Lung (tissue), 12 donors: Measurements from ENCODE around the gene RNF225. TPM values are rescaled to one million over a fixed set of nuclear protein-coding genes. Genes with fewer than 3 reads are reported as not detected.

Experiments used
- ATAC-seq: fragments of 200-7000 bp; cut with Tn5 transposase; one replicate; pipeline ENCODE4 v1.9.1; 2020; ENCODE audit warnings: moderate number of reproducible peaks; ENCODE audit not compliant: insufficient read depth, low FRiP score
- DNase-seq, 3 donors: peaks; one replicate each; pipeline ENCODE4 v3.0.0-alpha.2; 2013 to 2017
- H3K27ac ChIP-seq, 2 donors: one replicate each; pipeline ENCODE4 v1.5.1; 2013; ENCODE audit warnings: mild to moderate bottlenecking in 2 of 2, moderate library complexity in 2 of 2, control low read depth in 1 of 2, inconsistent platforms in 1 of 2, low read depth in 1 of 2, low read length in 1 of 2
- H3K27me3 ChIP-seq, 3 donors: one replicate each; pipeline ENCODE4 v1.5.1; 2013; ENCODE audit warnings: low read length in 2 of 3; ENCODE audit not compliant: control insufficient read depth in 3 of 3, insufficient read depth in 3 of 3
- H3K36me3 ChIP-seq, 4 donors: one replicate each; pipeline ENCODE4 v1.5.1; 2013; ENCODE audit warnings: low read length in 4 of 4, mild to moderate bottlenecking in 1 of 4, moderate library complexity in 1 of 4; ENCODE audit not compliant: control insufficient read depth in 4 of 4, insufficient read depth in 4 of 4
- H3K4me1 ChIP-seq, 5 donors: one replicate each; pipeline ENCODE4 v1.5.1; 2013; ENCODE audit warnings: low read length in 5 of 5, mild to moderate bottlenecking in 2 of 5, moderate library complexity in 1 of 5; ENCODE audit not compliant: control insufficient read depth in 5 of 5, insufficient read depth in 5 of 5
- H3K4me3 ChIP-seq: one replicate; pipeline ENCODE4 v1.5.1; 2013; ENCODE audit warnings: mild to moderate bottlenecking, control low read depth, moderate library complexity
- H3K9ac ChIP-seq, 2 donors: one replicate each; pipeline ENCODE4 v1.5.1; 2013; ENCODE audit warnings: low read length in 2 of 2, control low read depth in 1 of 2; ENCODE audit not compliant: insufficient read depth in 1 of 2
- H3K9me3 ChIP-seq, 4 donors: one replicate each; pipeline ENCODE4 v1.5.1; 2013; ENCODE audit warnings: low read length in 3 of 4, mild to moderate bottlenecking in 1 of 4, moderate library complexity in 1 of 4; ENCODE audit not compliant: control insufficient read depth in 4 of 4, insufficient read depth in 3 of 4
- WGBS, 2 donors: extraction: QIAGEN DNeasy Blood & Tissue Kit; methylation state at CpG; one replicate each; pipeline ENCODE4 v1.1.7; 2013; 5-methylcytosine and 5-hydroxymethylcytosine counted together
- polyA plus RNA-seq, 2 donors: library from polyadenylated mRNA; stranded (reverse); fragments of 200-250 nt; gene quantifications; one replicate each; pipeline ENCODE4 v1.2.1, GENCODE V29; 2013
- total RNA-seq, 2 donors: library from RNA; depleted of rRNA in 1 of 2; stranded (reverse); fragments of >200 nt in 1 of 2; gene quantifications; one replicate each; pipeline ENCODE4 v1.2.1, GENCODE V29; 2014 to 2021
- TF ChIP-seq, protein P1 (sequence below): IDR thresholded peaks from 2 replicates; pipeline ENCODE4 v1.5.1; 2012; ENCODE audit warnings: mild to moderate bottlenecking; ENCODE audit errors: control extremely low read depth, extremely low read depth
- donor health status: control.
- donor health status: control.
- donor health status: Bipolar disorder and iron deficiency.
- donor health status: healthy.
- donor health status: DM: yes; HTN: yes; CAD: no.

RNF225 gene
- total and polyA plus RNA-seq, 4 donors, result 0.14 to 1.5 (median 0.26) TPM; not detected in 1

DNA sequence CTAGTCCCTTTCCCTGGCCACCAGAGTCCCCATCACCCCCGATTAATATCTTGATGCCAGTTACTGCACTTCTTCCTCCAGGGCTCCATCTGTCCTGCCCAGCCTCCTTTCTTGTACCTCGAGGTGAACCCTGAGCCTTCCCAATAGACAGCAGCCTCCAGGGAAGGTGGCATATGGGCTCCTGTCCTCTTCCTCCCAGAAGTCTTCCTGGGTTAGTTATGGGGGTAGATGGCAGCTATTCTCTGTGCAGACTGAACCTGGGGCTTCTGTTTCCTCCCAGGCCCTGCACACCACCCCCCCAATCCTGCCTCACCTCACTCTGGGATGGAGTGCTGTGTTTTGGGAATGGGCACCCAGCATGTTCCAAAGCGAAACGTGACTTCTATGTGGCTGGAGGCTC is 2.6 kb downstream of the RNF225 start:
- H3K4me1 ChIP-seq, result peaks cover 0 to 18% (median 11%) of the 10 kb centered on the region in 5 donors
- H3K4me3 ChIP-seq, result no peak overlapping the region
- ATAC-seq (no peak), DNase-seq (no peak)
- H3K36me3 ChIP-seq, result peaks cover 0 to 20% (median 16%) of the 10 kb centered on the region in 4 donors
- no peak overlapping the region for H3K9ac ChIP-seq
- H3K27ac ChIP-seq, result no peak overlapping the region
- H3K9me3 ChIP-seq, result peaks cover 0 to 5% (median 0%) of the 10 kb centered on the region in 4 donors
- 83 to 84% methylated on average over 4 of the region's 4 CpGs for WGBS, 2 donors
- TF ChIP-seq, protein P1, sequence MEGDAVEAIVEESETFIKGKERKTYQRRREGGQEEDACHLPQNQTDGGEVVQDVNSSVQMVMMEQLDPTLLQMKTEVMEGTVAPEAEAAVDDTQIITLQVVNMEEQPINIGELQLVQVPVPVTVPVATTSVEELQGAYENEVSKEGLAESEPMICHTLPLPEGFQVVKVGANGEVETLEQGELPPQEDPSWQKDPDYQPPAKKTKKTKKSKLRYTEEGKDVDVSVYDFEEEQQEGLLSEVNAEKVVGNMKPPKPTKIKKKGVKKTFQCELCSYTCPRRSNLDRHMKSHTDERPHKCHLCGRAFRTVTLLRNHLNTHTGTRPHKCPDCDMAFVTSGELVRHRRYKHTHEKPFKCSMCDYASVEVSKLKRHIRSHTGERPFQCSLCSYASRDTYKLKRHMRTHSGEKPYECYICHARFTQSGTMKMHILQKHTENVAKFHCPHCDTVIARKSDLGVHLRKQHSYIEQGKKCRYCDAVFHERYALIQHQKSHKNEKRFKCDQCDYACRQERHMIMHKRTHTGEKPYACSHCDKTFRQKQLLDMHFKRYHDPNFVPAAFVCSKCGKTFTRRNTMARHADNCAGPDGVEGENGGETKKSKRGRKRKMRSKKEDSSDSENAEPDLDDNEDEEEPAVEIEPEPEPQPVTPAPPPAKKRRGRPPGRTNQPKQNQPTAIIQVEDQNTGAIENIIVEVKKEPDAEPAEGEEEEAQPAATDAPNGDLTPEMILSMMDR, result no peak
- H3K27me3 ChIP-seq, result peaks cover 0 to 21% (median 11%) of the 10 kb centered on the region in 3 donors

DNA sequence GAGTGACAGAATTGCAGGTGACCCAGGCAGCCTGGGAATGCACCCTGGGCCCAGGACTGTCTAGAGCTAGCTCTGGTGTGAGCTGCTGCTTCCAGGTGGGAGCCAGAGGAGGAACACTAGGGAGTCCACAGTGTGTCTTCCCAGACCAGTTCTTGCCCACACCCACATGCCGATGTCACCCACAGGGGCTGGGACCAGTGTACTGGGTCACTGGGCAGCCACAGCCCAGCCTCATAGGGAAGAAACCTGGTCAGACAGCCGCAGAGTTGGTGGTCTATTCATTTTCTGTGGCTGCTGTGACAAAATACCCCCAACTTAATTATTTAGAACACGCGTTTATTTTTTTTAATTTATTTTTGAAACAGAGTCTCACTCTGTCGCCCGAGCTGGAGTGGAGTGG is 3.1 kb downstream of the RNF225 start:
- H3K9me3 ChIP-seq, result peaks cover 0 to 5% (median 0%) of the 10 kb centered on the region in 4 donors
- TF ChIP-seq, protein P1, result no peak
- peaks cover 0 to 21% (median 11%) of the 10 kb centered on the region in 3 donors for H3K27me3 ChIP-seq
- H3K27ac ChIP-seq, result no peak overlapping the region
- peaks cover 0 to 18% (median 11%) of the 10 kb centered on the region in 5 donors for H3K4me1 ChIP-seq
- peaks cover 0 to 16% (median 12%) of the 10 kb centered on the region in 4 donors for H3K36me3 ChIP-seq
- 95 to 97% methylated on average over 6 of the region's 6 CpGs for WGBS, 2 donors
- ATAC-seq (no peak), DNase-seq (no peak)
- H3K4me3 ChIP-seq, result no peak overlapping the region
- H3K9ac ChIP-seq, result no peak overlapping the region

DNA sequence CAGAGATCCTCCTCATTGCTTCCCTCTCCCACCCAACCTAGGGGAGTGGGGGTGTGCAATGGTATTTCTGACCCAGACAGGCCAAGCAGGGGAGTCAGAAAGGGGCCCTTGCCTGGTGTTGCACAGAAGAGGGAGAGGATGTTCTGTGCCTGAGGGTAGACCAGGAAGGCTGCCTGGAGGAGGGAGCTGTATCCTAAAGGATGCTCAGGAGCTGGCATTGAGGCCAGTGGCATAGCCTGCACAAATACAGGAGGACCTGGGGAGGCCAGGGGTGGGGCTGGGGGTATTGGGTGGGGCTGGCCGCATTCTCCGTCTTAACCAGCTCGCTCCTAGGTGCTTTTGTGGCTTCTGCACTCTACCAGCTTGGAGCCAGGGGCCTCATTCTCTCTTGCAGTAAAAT is 4.4 kb downstream of the RNF225 start:
- TF ChIP-seq, protein P1, result no peak

More for the DNA sequence above, 4.4 kb downstream of the RNF225 start:
- H3K4me1 ChIP-seq, result peaks cover 0 to 19% (median 11%) of the 10 kb centered on the region in 5 donors
- H3K9me3 ChIP-seq, result peaks cover 0 to 2% (median 0%) of the 10 kb centered on the region in 4 donors
- H3K9ac ChIP-seq, result no peak overlapping the region
- DNase-seq (no peak), ATAC-seq (no peak)
- H3K36me3 ChIP-seq, result peaks cover 0 to 3% (median 1%) of the 10 kb centered on the region in 4 donors
- WGBS, 2 donors, result 97 to 100% methylated on average over 3 of the region's 3 CpGs
- H3K27me3 ChIP-seq, result peaks cover 0 to 20% (median 9%) of the 10 kb centered on the region in 3 donors
- no peak overlapping the region for H3K27ac ChIP-seq
- H3K4me3 ChIP-seq, result no peak overlapping the region
